Small intestine (tissue), 7 donors: ENCODE results near the gene SECISBP2L. TPM values are rescaled to one million over a fixed set of nuclear protein-coding genes. Genes with fewer than 3 reads are reported as not detected.

ENCODE experiments used
- DNase-seq, 2 donors: peaks; one replicate each; pipeline versions ENCODE4 v3.0.0 to v3.0.0-alpha.2; 2013
- FAIRE-seq: peaks from 2 replicates; lab custom pipeline; 2012; peaks lifted over from hg19 to GRCh38; lab: Jason Lieb, UNC
- H3K27ac ChIP-seq, 3 donors: one replicate each; pipeline ENCODE4 v1.5.1; 2013; ENCODE audit warnings: low read length in 2 of 3, mild to moderate bottlenecking in 2 of 3, control low read depth in 1 of 3, inconsistent platforms in 1 of 3, low read depth in 1 of 3, moderate library complexity in 1 of 3
- H3K27me3 ChIP-seq, 3 donors: one replicate each; pipeline ENCODE4 v1.6.1; 2013; ENCODE audit warnings: low read length in 3 of 3, inconsistent platforms in 1 of 3; ENCODE audit not compliant: control insufficient read depth in 3 of 3, insufficient read depth in 3 of 3
- H3K36me3 ChIP-seq, 3 donors: one replicate each; pipeline ENCODE4 v1.6.1; 2013; ENCODE audit warnings: low read length in 3 of 3, inconsistent platforms in 1 of 3, low read depth in 1 of 3, mild to moderate bottlenecking in 1 of 3, moderate library complexity in 1 of 3; ENCODE audit not compliant: control insufficient read depth in 3 of 3, insufficient read depth in 2 of 3
- H3K4me1 ChIP-seq, 3 donors: one replicate each; pipeline ENCODE4 v1.6.1; 2013; ENCODE audit warnings: low read length in 2 of 3, inconsistent platforms in 1 of 3, low read depth in 1 of 3, mild to moderate bottlenecking in 1 of 3, moderate library complexity in 1 of 3; ENCODE audit not compliant: control insufficient read depth in 3 of 3, insufficient read depth in 2 of 3
- H3K4me3 ChIP-seq, 3 donors: one replicate each; pipeline ENCODE4 v1.5.1; 2013; ENCODE audit warnings: low read length in 3 of 3, control low read depth in 1 of 3, inconsistent platforms in 1 of 3, low read depth in 1 of 3, mild to moderate bottlenecking in 1 of 3, moderate library complexity in 1 of 3
- H3K9me3 ChIP-seq, 2 donors: one replicate each; pipeline ENCODE4 v1.6.1; 2013; ENCODE audit warnings: low read depth in 1 of 2, low read length in 1 of 2; ENCODE audit not compliant: control insufficient read depth in 2 of 2, insufficient read depth in 1 of 2
- WGBS, 3 donors: extraction: QIAGEN DNeasy Blood & Tissue Kit; methylation state at CpG; one replicate each; pipeline ENCODE4 v1.1.7; 2013; 5-methylcytosine and 5-hydroxymethylcytosine counted together
- polyA plus RNA-seq, 4 donors: library from polyadenylated mRNA; stranded (reverse) in 3 of 4; unstranded in 1 of 4; fragments of 200-250 nt in 3 of 4; fragments of 120-200 nt in 1 of 4; gene quantifications; one replicate each; pipeline versions ENCODE4 v1.2.1 to v1.2.3, GENCODE V29; 2013
- donor health status: healthy with polysubstance abuse.
- donor health status: control.
- donor health status: control.
- donor health status: Bipolar disorder and iron deficiency.
- donor health status: healthy.

The SECISBP2L gene
- polyA plus RNA-seq, 4 donors, result 5.4 to 30.6 (median 7.5) TPM

DNA sequence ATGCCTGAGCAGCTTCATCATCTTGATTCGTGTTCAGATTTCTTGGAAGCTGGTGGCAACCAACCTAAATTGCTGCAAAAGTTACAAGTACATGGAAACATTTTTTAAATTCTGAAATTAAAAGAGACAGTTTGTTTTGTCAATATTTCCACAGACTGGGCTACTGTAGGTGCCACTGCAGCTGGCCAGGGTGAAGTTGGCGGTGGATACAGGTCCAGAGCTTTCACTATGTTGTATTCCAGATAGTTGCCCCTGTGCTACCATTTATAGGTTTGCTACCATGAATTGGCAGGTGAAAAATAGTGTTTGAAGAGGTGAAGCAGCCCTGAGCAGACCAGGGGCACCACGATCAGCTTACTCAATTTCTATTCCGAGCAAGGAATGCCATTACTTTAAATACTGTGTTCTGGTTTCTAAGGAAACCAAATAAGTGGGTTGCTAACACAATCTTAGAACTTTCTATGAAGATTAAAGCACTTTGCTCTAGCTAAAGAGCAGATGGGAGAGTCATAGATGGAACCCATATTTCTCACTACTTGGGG is 61.4 kb downstream of the SECISBP2L start:
- H3K4me3 ChIP-seq, result no peak overlapping the region
- no peak for FAIRE-seq
- H3K27me3 ChIP-seq, result peaks cover 0 to 10% (median 0%) of the 10 kb centered on the region in 3 donors
- H3K9me3 ChIP-seq, result no peaks in the 10 kb centered on the region
- WGBS, 3 donors, result 60 to 73% (median 69%) methylated on average over 4 of the region's 4 CpGs
- no peaks in the 10 kb centered on the region for H3K4me1 ChIP-seq
- DNase-seq, result no peak
- no peak overlapping the region for H3K27ac ChIP-seq
- H3K36me3 ChIP-seq, result no peaks in the 10 kb centered on the region

DNA sequence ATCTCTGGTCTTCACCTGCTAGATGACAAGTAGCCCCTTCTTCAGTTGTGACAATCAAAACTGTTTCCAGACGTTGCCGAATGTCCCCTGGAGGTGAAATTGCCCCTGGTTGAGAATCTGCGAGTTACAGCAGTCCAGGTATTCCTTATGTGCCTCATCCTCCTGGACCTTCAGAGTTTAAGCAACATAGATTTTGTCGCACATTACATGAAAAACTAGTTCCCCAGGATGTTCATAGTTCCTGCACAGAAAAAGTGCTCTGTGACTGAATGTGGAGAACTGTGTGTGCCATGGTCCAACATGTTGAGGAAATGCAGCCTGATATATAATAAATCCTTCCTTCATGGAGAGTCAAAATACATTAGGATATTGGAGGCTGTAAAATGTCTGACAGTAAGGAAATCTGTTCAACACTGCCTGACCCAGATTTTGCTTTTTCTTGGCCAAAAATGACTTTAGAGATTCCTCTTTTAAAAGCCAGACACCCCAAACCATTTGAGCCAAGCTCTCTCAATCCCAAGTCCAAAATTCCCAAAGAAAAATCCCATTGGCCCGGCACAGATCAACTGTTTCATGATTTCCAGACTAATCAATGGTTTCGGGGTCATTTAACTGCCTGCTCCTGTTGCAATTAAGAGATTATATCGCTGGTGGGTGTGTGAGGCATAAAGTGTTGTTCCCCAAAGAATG is 62.1 kb downstream of the SECISBP2L start:
- no peaks in the 10 kb centered on the region for H3K4me1 ChIP-seq
- 64 to 86% (median 72%) methylated on average over 7 of the region's 7 CpGs for WGBS, 3 donors
- no peak for FAIRE-seq
- peaks cover 0 to 10% (median 0%) of the 10 kb centered on the region in 3 donors for H3K27me3 ChIP-seq
- no peaks in the 10 kb centered on the region for H3K9me3 ChIP-seq
- no peak overlapping the region for H3K4me3 ChIP-seq
- H3K36me3 ChIP-seq, result no peaks in the 10 kb centered on the region
- no peak overlapping the region for H3K27ac ChIP-seq
- DNase-seq, result no peak

DNA sequence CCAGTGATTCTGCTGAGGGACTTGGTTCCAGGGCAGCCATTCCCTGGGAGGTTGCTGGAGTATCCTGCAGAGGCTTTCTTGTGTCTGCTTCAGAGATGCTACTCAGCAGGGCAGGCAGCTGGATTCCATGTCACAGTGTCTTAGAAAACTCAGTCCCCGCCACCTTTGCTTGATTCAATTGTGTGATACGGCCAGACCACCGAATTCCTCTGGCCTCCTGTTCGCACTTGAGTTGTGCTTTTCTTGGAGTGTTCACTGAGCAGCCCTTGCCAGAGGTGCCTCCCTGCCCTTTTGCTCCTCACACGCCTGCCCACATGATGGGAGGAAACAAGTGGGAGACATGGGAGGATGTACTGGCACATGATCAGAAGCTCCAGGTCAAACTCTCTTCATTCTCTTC is 62.9 kb downstream of the SECISBP2L start:
- peaks cover 0 to 10% (median 0%) of the 10 kb centered on the region in 3 donors for H3K27me3 ChIP-seq

DNA sequence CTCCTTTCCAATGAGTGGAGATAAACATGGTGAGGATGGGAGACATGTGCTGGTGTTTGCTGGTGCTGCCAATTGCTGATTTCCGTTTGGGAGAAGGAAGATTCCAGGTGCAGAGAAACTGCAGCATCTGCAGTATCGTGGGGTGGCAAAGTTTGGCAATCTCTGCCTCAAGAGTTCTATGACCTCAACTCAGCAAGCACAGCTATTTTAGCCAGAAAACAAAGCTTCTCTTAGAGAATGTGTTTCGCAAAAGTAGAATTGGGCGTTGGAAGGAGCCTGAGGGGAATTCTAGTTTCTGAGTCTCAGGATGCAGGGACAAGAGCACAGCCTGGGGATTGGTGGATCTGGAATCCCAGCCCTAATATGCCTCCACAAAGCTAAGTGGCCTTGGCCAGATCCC is 64.3 kb downstream of the SECISBP2L start:
- Histone ChIP-seq H3K4me1 (no peaks in the 10 kb centered on the region), H3K9me3 (no peaks in the 10 kb centered on the region), H3K27ac (no peak overlapping the region), H3K36me3 (no peaks in the 10 kb centered on the region), H3K4me3 (no peak overlapping the region), H3K27me3 (peaks cover 0 to 10% (median 0%) of the 10 kb centered on the region in 3 donors)
- 69 to 76% (median 73%) methylated on average over 4 of the region's 4 CpGs for whole genome bisulfite sequencing, 3 donors
- FAIRE-seq, result no peak
- no peak for DNase-seq

More for the DNA sequence above, 62.9 kb downstream of the SECISBP2L start:
- Histone ChIP-seq H3K36me3 (no peaks in the 10 kb centered on the region), H3K4me3 (no peak overlapping the region), H3K27ac (no peak overlapping the region), H3K4me1 (no peaks in the 10 kb centered on the region), H3K9me3 (no peaks in the 10 kb centered on the region)
- DNase-seq (no peak), FAIRE-seq (no peak)
- 79 to 86% (median 81%) methylated on average over 5 of the region's 5 CpGs for WGBS, 3 donors

DNA sequence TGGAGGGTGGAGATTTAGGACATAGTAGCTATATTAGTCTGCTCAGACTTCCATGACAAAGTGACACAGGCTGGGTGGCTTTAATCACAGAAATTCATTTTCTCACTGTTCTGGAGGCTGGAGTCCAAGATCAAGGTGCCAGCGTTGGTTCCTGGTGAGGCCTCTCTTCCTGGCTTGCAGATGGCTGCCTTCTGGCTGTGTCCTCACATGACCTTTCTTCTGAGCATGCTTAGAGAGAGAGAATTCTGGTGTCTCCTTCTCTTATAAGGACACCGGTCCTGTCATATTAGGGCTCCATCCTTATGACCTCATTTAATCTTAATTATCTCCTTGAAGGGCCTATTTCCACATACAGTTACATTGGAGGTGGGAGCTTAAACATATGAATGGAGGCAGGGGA is 67.6 kb downstream of the SECISBP2L start:
- H3K4me3 ChIP-seq, result no peak overlapping the region
- no peak for FAIRE-seq
- H3K9me3 ChIP-seq, result no peaks in the 10 kb centered on the region
- no peak overlapping the region for H3K27ac ChIP-seq
- no peak for DNase-seq
- no peaks in the 10 kb centered on the region for H3K4me1 ChIP-seq
- WGBS, 3 donors, result 66 to 80% (median 76%) methylated on average over 2 of the region's 2 CpGs
- peaks cover 0 to 10% (median 0%) of the 10 kb centered on the region in 3 donors for H3K27me3 ChIP-seq
- no peaks in the 10 kb centered on the region for H3K36me3 ChIP-seq

DNA sequence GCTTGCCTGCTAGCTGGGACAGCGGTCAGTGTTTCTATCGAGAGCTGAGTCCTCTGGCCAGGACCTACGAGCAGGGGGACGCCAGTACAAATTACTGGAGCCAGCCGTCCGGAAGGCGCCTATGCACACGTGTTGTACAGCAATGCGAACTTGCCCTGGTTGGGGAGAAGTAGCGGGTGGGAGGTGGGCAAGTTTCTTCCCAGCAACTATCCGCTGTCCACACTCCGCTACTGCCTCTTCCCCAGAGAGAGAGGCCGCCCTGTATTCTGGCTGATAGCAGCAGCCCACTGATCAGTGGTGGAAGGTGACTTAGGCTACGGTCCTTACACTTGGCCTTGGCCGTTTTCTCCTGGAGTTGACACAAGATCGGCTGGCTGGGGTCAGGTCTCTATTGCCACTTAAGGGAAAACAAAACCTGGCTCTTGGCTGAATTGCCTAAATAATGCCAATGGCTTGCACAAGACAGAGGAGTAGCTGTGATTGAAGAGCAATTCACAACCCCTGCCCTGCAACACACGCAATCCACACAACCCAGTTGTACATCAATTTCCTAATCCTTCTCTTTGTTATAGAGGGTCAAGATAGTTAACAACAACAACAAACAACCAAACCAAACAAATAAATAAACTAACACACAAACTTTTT is 69.7 kb downstream of the SECISBP2L start:
- Histone ChIP-seq H3K36me3 (no peaks in the 10 kb centered on the region), H3K27ac (no peak overlapping the region), H3K4me3 (peak overlapping the region in 1 of 3 donors; percentile 69), H3K9me3 (no peaks in the 10 kb centered on the region), H3K27me3 (peaks cover 0 to 1% (median 0%) of the 10 kb centered on the region in 3 donors), H3K4me1 (no peaks in the 10 kb centered on the region)
- no peak for FAIRE-seq
- no peak for DNase-seq
- WGBS, 3 donors, result 86 to 95% (median 87%) methylated on average over 17 of the region's 17 CpGs

DNA sequence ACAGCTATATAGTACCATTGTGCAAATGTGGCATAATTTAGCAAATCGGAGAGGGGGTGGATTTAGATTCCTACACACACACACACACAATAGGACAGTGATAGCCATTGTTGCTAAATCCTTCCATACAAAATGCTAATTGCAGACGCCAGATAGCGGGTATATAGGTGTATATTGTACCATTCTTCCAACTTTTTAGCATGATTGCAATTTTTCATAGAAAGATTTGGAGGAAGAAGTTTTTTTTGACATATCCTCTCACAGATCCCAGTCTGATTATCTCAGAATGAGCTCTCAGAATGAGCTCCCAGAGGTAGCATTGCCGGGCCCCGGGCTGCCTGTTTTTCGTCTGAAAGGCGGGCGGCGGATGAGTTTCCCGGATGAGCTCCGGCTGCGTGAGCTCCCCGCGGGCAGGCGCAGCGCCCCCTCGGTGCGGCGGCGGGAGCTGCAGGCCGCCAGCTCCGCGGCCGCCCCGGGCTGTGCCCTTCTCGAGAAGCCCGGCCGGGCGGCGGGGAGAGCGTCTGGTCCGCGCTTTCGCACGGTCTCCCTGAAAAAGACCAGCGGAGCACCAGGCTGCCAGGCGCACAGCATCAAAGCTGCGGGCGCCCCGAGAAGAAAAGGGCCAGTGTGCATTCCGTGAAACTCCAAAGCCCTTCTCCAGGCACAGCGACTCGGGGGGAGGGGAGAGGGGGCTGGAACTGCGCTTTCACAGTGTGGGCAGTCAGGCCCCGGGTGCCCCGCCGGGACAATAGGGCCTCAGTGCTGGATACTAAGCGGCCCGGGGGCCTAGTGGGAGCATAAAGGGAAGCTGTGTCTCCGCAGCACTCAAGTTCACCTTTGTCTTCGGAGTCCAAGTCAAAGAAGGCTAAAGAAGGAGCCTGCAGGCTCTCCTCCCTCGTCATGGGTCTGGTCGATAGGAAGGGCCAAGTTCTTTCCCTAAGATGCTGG is 70.5 kb downstream of the SECISBP2L start:
- no peaks in the 10 kb centered on the region for H3K36me3 ChIP-seq
- no peaks in the 10 kb centered on the region for H3K9me3 ChIP-seq
- H3K4me3 ChIP-seq, result peak overlapping the region; percentile 29 to 69 (median 54)
- DNase-seq (peak; percentile 64 to 90), FAIRE-seq (no peak)
- no peaks in the 10 kb centered on the region for H3K4me1 ChIP-seq
- peak overlapping the region in 1 of 3 donors; percentile 72 for H3K27ac ChIP-seq
- H3K27me3 ChIP-seq, result no peaks in the 10 kb centered on the region
- WGBS, 3 donors, result 3 to 5% (median 5%) methylated on average over 50 to 53 of the region's 53 CpGs

DNA sequence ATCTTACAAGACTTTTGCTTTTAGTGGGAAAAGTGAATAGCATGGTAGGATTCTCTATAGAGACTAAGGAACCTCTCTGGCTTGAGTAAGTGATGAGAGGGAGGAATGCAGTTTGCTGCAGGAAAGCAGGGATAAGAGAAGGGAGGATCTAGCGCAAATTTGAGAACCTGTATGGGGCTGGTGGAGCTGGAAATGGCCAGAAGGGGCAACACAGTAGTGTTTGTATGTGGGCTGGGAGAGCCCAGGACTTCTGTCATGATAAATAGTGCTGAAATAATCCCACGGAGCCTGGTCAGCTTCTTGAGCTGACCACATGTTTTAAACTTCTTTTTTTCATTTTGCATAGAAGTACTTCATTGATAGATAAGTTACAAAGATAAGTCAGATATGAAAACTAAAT is 71.4 kb downstream of the SECISBP2L start:
- no peaks in the 10 kb centered on the region for H3K36me3 ChIP-seq
- DNase-seq (no peak), FAIRE-seq (no peak)
- H3K27ac ChIP-seq, result no peak overlapping the region
- WGBS, 3 donors, result 53 to 69% (median 63%) methylated on average over 2 of the region's 2 CpGs
- H3K4me1 ChIP-seq, result no peaks in the 10 kb centered on the region
- no peaks in the 10 kb centered on the region for H3K9me3 ChIP-seq
- H3K4me3 ChIP-seq, result no peak overlapping the region
- H3K27me3 ChIP-seq, result no peaks in the 10 kb centered on the region
